Stimulated activated CD4-positive, alpha-beta T cell treated with anti-CD3 and anti-CD28 coated beads, Interleukin-1b, Interleukin-23, amount 100 ng/mL, for 24 hours (primary cell): ENCODE results near the gene TRNP1.
"Not testable (repeated sequence)": the region's sequence is repeated elsewhere in the genome, so short reads cannot be mapped to it uniquely, and the experiment has no call there.

Source experiments
- DNase-seq, 4 experiments: peaks; one replicate each; pipeline ENCODE4 v3.0.0-alpha.2; 2020; ENCODE audit warnings: low read depth in 4 of 4, low spot score in 1 of 4

The TRNP1 gene

DNA sequence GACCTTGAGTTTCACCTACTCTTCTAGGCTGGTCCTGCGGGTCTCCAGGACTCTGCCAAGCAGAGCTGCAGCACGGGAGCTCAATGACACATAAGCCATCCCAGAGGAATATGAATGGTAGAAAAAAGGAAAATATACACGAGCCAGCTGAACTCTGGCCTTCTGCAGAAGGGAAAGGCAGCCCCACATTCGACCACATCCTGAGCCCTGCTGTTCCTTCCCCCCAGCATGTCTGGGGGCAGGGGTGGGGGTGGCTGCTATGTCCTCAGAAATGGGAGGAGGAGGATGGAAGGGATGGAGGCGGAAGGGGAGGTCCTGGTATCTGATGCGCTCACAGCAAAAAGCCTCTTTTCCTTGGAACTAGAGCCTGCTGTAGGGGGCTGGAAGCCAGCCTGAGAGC is 21.1 kb upstream of the TRNP1 start:
- no peak for DNase-seq

DNA sequence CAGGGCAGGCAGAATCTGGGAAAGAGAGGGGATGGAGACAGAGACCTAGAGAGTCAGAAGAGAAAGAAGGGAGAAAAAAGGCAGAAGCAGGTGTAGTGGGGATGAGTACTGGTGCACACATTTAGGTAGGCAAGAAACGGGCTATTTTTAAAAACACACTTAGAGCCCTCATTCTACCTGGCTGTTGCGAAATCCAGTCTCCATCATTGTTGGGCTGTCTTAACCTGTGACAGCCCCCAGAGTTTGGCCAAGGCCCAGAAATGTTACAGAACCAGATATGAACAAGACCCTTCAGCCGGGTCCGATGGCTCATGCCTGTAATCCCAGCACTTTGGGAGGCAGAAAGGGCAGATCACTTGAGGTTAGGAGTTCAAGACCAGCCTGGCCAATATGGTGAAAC is 20.7 kb upstream of the TRNP1 start:
- no peak for DNase-seq

DNA sequence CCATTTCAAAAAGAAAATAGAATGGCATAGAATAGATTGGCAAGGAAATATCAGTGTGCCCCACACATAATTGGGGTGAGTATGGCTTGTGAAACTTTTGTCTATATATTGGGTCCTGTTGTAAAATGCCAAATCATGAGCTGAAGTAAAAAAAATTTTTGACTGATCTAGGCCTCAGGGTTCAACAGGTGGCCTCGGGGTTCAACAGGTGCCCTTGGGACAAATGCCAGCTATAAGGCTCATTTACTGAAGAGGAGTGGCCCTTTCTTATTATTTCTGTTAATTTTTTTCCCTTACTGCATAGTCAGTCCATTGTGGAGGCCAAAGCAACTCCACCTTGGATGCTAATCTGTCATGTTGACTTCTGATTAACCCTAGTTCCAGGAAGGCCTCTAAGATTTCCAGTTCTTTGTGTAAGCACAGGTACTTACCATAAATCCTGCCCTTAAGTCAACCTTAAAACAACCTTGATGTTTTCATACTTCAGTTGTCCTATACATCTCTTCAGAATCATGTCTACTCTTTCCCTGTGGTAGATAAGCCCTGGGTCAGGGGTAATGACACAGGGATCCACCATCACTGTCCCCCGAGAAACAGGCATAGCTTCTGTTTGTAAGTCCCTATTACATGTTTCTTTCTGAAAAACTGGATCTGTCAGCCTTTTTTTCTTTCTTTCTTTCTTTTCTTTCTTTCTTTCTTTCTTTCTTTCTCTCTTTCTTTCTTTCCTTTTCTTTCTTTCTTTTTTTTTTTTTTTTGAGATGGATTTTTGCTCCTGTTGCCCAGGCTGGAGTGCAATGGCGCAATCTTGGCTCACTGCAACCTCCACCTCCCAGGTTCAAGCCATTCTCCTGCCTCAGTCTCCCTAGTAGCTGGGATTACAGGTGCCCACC is 16.6 kb upstream of the TRNP1 start:
- DNase-seq = no peak

DNA sequence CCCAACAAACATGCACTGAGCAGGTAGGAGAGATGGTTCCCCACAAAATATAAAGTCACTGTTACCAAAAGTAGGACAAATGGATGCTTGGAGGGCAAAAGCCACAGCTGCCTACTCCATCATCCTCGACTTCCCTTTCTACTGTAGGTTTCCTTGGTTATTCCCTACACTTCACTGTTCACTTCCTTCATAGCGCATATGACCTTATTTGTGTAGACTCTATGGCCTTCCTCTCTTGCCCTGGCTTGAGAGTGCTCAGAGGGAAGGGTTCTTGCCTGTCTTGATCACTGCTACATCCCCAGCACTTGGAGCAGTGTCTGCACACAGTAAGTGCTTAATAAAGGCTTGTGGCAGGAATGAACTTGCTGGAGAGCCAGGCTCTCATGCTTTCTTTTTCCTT is 14.6 kb upstream of the TRNP1 start:
- DNase-seq = no peak

DNA sequence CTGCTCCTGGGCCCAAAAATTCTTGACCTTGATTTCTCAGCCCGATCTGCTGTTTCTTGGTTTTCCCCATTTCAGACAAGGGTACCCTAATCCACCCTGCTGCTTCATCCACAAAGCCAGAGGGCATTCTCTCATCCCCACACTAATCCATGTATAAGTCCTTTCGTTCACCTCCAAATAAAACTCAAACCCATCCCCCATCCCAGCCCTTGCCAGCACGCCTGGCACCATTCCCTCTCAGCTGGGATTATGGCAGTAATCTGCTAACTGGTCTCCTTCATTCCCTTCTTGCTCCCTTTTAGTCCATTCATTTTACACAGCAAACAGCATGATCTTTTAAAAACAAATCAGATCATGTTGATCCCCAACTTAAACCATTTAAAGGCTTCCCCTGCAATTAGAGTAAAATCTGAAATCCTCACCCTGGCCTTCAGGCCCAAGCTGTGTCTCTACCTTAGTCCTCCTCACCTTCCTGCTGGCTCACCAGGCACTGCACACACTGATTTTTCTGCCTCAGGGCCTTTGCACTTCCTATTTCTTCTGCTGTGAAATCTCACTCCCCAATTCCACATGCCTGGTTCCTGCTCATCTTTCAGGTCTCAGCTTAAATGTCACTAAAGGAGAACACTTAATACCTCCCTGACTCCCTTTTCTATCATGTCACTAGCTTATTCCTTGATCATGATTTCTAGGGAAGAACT is 12.2 kb upstream of the TRNP1 start:
- DNase-seq = no peak

DNA sequence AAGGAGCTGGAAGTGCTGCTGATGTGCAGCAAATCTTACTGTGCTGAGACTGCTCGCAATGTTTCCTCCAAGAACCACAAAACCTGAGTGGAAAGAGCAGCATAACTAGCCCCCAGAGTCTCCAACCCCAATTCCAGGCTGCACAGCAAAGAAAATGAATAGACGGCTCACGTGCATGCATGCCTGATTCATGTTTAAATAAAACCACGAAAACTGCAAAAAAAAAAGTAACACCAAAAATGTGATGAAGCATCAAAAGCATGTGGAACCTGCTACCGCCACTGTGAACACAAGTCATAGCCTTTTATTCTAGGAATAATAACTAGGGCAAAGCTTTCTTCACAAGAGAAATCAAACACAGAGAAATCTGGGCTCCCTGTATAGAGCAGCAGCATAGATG is 9.6 kb upstream of the TRNP1 start:
- DNase-seq = no peak

DNA sequence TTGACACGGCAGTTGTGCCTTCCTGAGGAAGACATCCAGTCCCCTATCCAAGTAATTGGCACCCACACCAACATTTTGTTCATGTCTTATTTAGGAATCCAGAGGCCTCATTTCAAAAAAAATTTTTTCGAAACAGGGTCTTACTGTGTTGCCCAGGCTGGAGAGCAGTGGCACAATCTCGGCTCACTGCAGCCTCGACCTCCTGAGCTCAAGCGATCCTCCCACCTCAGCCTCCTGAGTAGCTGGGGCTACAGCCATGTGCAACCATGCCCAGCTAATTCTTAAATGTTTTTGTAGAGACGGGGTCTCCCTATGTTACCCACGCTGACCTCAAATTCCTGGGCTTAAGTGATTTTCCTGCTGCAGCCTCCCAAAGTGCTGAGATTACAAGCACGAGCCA is 9.2 kb upstream of the TRNP1 start:
- DNase-seq = no peak

DNA sequence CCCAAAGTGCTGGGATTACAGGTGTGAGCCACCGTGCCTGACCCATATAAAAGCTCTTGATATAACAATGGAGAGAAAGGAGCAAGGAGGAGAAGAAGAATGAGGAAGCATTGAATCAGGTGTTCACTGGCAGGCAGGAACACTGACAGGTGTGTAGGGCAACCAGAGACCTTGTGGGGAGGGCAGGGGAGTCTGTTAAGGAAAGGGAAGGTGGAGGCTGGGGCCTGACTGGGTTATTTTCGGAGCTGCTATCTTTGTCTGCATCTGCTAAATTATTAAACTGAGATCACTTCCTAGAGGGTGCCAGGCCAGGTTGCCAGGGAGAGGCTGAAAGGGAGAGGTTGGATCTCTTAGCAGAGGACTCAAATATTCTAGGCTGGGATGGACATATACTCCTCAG is 6.8 kb upstream of the TRNP1 start:
- DNase-seq = no peak

DNA sequence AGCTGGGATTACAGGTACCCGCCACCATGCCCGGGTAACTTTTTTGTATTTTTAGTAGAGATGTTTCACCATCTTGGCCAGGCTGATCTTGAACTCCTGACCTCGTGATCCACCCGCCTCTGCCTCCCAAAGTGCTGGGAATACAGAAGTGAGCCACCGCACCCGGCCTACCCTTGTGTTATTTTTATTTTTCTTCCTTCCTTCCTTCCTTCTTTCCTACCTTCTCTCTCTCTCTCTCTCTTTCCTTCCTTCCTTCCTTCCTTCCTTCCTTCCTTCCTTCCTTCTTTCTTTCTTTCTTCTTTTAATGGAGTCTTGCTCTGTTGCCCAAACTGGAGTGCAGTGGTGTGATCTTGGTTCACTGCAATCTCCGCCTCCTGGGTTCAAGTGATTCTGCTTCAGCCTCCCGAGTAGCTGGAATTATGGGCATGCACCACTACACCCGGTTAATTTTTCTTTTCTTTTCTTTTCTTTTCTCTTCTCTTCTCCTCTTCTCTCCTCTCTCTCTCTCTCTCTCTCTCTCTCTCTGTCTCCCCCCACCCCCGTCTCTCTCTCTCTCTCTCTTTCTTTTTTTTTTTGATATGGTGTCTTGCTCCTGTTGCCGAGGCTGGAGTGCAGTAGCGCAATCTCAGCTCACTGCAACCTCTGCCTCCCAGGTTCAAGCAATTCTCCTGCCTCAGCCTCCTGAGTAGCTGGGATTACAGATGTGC is 3.9 kb upstream of the TRNP1 start:
- not testable (repeated sequence) for DNase-seq

DNA sequence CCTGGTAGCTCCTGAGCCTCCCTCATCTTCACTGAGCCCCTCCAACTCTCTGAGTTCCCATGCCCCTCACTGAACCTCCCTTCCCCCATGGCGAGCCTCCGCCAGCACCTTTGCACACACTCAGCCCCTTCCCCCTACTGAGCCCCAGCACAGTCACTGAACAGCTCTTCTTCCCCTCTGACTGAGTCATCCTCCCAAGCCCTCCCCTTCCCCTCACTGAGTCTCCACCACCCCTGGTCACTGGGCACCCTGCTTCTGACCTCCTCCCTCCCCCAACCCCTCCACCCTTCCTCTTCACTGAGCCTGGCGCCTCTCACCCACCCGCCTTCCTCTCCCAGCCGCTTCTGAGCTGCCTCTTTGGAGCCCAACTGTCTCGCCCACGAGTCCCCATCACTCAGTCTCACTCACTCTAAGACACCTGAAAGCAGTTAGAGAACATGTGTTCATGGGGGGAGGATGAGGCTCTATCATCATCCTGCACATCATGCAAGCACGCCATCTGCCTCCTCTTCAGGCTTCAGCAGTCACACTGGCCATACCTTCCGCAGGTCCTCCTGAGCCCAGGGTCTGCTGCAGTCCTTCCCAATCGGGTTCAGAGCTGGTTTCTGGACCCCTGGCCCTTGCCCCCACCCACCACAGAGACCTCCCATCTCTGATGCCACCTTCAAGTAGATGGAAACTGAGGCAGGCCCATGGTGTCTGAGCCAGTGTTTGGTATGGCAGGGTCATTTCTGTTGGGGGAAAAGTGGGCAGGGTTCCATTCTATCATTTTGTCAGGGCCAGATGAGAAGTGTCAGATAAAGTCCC is 2.0 kb upstream of the TRNP1 start:
- DNase-seq = no peak

DNA sequence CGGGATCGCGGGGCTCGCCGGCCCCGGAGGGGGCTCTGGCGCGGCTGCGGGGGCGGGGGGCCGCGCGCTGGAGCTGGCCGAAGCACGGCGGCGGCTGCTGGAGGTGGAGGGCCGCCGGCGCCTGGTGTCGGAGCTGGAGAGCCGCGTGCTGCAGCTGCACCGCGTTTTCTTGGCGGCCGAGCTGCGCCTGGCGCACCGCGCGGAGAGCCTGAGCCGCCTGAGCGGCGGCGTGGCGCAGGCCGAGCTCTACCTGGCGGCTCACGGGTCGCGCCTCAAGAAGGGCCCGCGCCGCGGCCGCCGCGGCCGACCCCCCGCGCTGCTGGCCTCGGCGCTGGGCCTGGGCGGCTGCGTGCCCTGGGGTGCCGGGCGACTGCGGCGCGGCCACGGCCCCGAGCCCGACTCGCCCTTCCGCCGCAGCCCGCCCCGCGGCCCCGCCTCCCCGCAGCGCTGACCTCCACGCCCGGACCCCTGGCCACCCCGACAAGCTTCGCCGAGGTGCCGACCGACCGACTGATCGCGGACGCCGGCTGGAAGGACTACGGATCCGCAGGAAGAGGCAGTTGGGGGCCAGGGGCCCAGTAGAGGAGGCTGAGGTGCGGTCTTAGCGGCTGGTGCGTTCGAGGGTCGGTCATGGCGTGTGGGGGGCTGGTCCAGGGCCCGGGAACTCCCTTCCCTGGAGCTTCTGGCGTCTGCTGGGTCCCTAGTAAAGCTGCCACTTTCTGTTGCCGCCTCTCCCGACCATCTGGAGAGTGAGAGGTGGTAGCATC is 711 bp downstream of the TRNP1 start:
- DNase-seq = no peak

DNA sequence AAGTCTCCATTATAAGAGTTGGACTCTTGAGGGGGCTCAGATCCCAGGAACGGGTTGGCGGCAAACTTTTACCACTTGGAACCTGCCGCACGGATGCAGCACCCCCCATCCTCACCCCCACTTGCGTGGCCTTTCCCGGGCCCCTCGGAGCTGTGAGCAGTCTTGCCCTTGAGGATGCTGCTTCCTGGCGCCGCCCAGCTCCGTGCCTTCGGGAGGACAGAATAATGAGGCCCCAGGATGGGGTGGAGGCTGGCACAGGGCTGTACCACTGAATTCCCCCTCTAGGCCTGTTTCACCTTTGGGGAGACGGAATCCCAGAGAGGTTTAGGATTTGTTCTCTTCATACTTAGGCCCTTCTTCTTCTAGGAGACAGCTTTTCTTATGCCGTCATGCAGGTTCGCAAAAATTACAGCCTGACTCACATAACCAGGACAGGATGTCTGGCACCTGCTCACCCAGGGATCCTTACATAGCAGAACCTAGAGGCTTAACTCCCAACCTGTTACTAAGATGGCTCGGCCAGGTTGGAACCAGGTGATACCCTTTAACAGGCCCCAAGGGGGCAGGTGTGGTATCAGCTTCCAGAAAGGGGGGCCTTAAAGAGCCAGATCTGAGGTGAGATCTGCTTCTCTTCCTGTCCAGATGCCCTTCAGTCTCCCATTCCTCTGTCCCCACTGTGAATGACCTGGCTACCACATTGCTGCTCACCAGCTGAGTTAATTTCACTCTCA is 1.5 kb downstream of the TRNP1 start:
- no peak for DNase-seq

DNA sequence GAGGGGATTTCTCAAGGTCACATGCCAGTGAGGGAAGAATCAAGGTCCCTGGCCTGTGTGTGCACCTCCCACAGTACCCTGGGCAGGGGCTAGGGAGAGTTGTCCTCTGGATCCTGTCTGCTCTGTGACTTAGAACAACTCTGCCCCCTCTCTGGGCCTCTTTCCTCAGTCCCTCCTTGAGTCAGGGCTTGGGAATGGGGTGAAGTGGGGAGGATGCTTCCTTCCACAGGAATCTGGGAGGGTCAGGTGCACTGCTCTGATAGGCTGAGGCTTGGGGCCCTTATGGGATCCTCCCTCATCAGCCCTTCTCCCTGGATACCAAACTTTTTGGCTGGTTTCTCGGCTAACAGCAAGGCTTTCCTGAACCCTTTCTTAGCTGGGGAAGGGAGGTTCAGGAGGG is 2.5 kb downstream of the TRNP1 start:
- no peak for DNase-seq

DNA sequence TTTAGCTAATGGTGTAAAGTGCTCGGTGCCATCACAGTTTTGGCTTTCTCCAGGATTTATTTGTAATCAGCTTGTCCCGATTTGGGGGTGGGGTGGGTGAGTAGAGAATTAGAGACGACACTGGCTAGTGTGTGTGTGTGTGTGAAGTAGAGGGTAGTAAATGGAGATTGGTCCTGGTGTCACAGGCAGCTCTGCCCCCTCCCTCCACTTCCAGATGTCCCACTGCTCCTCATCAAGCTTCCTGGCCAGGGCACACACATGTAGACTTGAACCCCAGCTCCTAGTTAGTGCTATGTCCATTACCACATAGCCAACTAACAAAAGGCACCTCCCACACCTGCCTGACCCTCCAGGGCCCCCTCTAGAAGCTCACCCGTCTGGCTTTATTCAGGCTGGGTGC is 3.2 kb downstream of the TRNP1 start:
- DNase-seq = no peak

DNA sequence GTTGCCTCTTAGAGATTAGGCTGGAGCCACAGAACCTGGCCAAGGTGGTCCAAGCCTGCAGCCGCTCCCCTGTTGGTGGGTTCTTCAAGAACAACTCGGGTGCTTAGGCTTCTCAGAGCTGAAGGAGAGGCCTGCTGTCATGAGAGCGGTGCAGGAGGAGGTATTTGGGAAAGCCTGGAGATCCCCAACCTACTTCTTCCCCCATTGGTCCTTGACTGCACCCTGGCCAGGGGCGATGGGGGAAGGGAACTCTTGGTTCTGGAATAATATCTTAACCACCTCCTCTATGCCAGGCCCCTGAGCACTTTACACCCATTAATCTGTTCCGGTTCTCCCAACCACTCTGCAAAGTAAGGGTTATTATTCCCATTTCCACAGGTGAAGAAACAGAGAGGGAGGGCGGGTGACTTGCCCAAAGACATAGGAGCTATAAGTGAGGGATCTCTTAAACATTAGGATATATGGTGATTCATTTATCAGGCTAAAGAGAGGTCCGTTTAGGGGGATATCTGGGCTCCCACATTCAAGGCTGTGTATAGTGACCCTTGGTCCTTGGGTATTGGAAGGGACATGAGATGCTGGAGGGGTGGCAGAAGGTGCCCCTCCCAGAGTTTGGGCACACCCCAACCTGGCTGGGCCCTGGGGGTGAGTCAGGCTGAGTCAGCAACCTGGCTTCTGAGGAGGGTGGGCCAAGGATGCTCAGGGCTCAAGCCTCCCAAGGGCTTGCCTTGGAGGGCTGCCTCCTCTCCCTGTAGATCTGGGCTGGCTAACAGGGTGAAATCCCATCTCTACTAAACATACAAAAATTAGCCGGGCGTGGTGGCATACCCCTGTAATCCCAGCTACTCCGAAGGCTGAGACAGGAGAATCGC is 5.2 kb downstream of the TRNP1 start:
- DNase-seq = no peak

DNA sequence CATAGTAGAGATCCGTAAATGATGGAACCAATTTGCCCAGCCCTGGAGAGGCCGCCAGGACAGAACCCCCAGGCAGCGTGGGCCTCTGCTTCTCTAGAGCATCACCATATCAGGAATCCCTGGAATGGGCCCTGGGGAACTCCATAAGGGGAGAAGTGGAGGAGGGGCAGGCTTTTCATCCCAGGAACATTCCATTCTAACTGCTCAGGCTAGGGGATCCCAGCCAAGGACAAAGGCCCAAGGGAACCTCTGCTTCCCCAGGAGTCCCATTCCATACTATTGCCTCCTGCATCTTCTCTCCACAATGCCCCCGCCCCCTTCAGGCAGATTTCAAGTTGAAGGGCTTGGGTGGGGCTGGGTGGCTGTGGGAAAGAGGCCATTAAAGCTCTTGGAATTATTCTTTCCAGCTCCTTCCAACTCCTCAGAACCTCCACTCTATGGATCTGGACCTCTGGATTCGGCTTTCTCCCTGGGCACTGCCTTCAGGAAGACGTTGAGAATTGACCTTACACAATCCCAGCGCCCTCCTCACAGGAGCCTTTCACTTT is 6.0 kb downstream of the TRNP1 start:
- DNase-seq = no peak

DNA sequence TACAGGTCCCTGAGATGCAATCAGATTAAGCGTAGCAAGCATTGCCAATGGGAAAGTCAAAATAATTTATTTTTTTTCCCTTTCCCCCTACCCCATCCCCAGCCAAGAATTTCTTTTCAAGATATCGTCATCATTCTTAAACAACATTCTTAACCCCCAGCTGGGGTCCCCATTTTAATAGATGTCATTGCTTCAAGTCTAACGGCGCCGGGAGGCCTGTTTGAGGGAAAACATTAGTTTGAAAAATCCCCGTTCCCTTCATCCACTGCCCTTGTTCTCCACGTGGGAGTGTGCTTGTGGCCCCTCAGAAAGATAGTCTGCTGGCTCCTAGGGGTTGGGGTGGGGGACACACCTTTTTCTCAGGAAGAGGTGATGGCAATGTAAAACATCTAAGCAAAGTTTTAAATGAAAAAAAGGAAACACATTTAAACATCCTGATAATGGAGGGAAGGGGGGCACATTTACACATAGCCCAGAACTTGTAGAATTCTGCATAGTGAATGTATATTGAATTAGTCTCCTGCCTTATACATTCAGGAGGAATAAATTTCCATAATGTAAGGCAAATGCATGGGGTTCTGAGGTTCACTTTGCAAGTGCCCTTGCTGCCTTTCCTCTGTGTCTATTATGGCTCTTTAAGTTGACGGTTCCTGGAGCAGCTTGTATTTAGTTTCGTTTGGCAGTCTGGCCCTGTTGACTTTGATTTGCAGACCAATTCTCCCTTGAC is 6.8 kb downstream of the TRNP1 start:
- DNase-seq = no peak
